HepG2 (cell line): ENCODE data around the gene GJC1. TPM values are rescaled to one million over a fixed set of nuclear protein-coding genes. Genes with fewer than 3 reads are reported as not detected.

ENCODE experiments used
- CC2D1A ChIP-seq: sonication (generic); formaldehyde crosslinking; IDR thresholded peaks from 2 replicates; pipeline ENCODE4 v1.8.1; 2023; ENCODE audit warnings: mild to moderate bottlenecking, missing genetic modification reagents
- CEBPB ChIP-seq: IDR thresholded peaks from 2 replicates; pipeline ENCODE4 v1.6.1; 2011; ENCODE audit warnings: low read depth, low read length, improper control_type of control experiment, borderline replicate concordance
- CENPX ChIP-seq: sonication (generic); formaldehyde crosslinking; IDR thresholded peaks from 2 replicates; pipeline ENCODE4 v1.9.0; 2021; ENCODE audit warnings: mild to moderate bottlenecking, missing genetic modification reagents, moderate library complexity
- EEA1 ChIP-seq: sonication (generic); formaldehyde crosslinking; IDR thresholded peaks from 2 replicates; pipeline ENCODE4 v1.5.1; 2020; ENCODE audit warnings: mild to moderate bottlenecking, missing genetic modification reagents, borderline replicate concordance
- ETV5 ChIP-seq: IDR thresholded peaks from 2 replicates; pipeline ENCODE4 v1.6.1; 2018; ENCODE audit warnings: missing biosample characterization, missing genetic modification reagents, inconsistent platforms, borderline replicate concordance
- EZH2 ChIP-seq: conservative IDR thresholded peaks from 2 replicates; pipeline ENCODE4 v1.6.1; 2012; ENCODE audit warnings: mild to moderate bottlenecking, low read depth, low read length, moderate library complexity
- GATAD2A ChIP-seq: IDR thresholded peaks from 2 replicates; pipeline ENCODE4 v1.6.1; 2016
- IRX3 ChIP-seq: sonication (generic); formaldehyde crosslinking; IDR thresholded peaks from 2 replicates; pipeline ENCODE4 v1.8.1; 2023; ENCODE audit warnings: mild to moderate bottlenecking, low read depth, missing genetic modification reagents, borderline replicate concordance
- KDM4B ChIP-seq: sonication (generic); formaldehyde crosslinking; IDR thresholded peaks from 2 replicates; pipeline ENCODE4 v1.4.0; 2020; ENCODE audit warnings: missing genetic modification reagents
- KDM5A ChIP-seq: fragments of 200-600 bp; sonication (generic); IDR thresholded peaks from 2 replicates; pipeline ENCODE4 v1.7.0; 2018; ENCODE audit warnings: antibody characterized with exemption, mild to moderate bottlenecking, low read length, borderline replicate concordance
- MAX ChIP-seq: IDR thresholded peaks from 2 replicates; pipeline ENCODE4 v1.6.1; 2012; ENCODE audit warnings: inconsistent platforms
- MTF1 ChIP-seq: sonication (generic); formaldehyde crosslinking; IDR thresholded peaks from 2 replicates; pipeline ENCODE4 v1.5.0; 2020; ENCODE audit warnings: missing genetic modification reagents
- TBX3 ChIP-seq: fragments of 450-650 bp; IDR thresholded peaks from 2 replicates; pipeline ENCODE4 v1.6.1; 2017; ENCODE audit warnings: antibody characterized with exemption, mild to moderate bottlenecking, inconsistent platforms, borderline replicate concordance
- TEF ChIP-seq: sonication (generic); formaldehyde crosslinking; IDR thresholded peaks from 2 replicates; pipeline ENCODE4 v1.5.0; 2020; ENCODE audit warnings: missing genetic modification reagents
- TERF1 ChIP-seq: sonication (generic); formaldehyde crosslinking; IDR thresholded peaks from 2 replicates; pipeline ENCODE4 v1.8.0; 2022; ENCODE audit warnings: mild to moderate bottlenecking, missing genetic modification reagents, moderate library complexity
- ZBTB7A ChIP-seq: sonication (generic); formaldehyde crosslinking; IDR thresholded peaks from 2 replicates; pipeline ENCODE4 v1.8.0; 2022; ENCODE audit warnings: mild to moderate bottlenecking, missing genetic modification reagents
- ZFX ChIP-seq: sonication (generic); formaldehyde crosslinking; IDR thresholded peaks from 2 replicates; pipeline ENCODE4 v1.4.0; 2020; ENCODE audit warnings: mild to moderate bottlenecking, low read depth, missing genetic modification reagents, moderate library complexity
- ZFYVE20 ChIP-seq: sonication (generic); formaldehyde crosslinking; IDR thresholded peaks from 2 replicates; pipeline ENCODE4 v1.8.0; 2023; ENCODE audit warnings: low read depth, mild to moderate bottlenecking, moderate library complexity, missing genetic modification reagents, borderline replicate concordance
- ZNF30 ChIP-seq: sonication (generic); formaldehyde crosslinking; IDR thresholded peaks from 2 replicates; pipeline ENCODE4 v1.5.0; 2020; ENCODE audit warnings: mild to moderate bottlenecking, missing genetic modification reagents
- ZNF33A ChIP-seq: sonication (generic); formaldehyde crosslinking; IDR thresholded peaks from 2 replicates; pipeline ENCODE4 v1.5.1; 2020; ENCODE audit warnings: missing genetic modification reagents, mild to moderate bottlenecking, moderate library complexity, borderline replicate concordance
- ZNF512 ChIP-seq: sonication (generic); formaldehyde crosslinking; IDR thresholded peaks from 2 replicates; pipeline ENCODE4 v1.4.0; 2020; ENCODE audit warnings: mild to moderate bottlenecking, missing genetic modification reagents
- ZNF530 ChIP-seq: sonication (generic); formaldehyde crosslinking; IDR thresholded peaks from 2 replicates; pipeline ENCODE4 v1.5.0; 2020; ENCODE audit warnings: low read depth, mild to moderate bottlenecking, missing genetic modification reagents
- ZNF577 ChIP-seq: sonication (generic); formaldehyde crosslinking; IDR thresholded peaks from 2 replicates; pipeline ENCODE4 v1.4.0; 2020; ENCODE audit warnings: mild to moderate bottlenecking, low read depth, missing genetic modification reagents, borderline replicate concordance
- ZNF747 ChIP-seq: sonication (generic); formaldehyde crosslinking; IDR thresholded peaks from 2 replicates; pipeline ENCODE4 v1.8.1; 2023; ENCODE audit warnings: missing genetic modification reagents, mild to moderate bottlenecking, borderline replicate concordance
- polyA plus RNA-seq, 8 experiments: library from polyadenylated mRNA; depleted of rRNA in 3 of 8; stranded (reverse) in 7 of 8; unstranded in 1 of 8; fragments of >200 nt; fragmentation: Illumina TruSeq in 4 of 8; extraction: Trizol in 4 of 8; gene quantifications; 2 replicates each; pipeline versions ENCODE4 v1.2.1 to v1.2.3, GENCODE V29; 2011 to 2016; ENCODE audit warnings: low read depth in 4 of 8, missing spikeins in 1 of 8, mixed read lengths in 1 of 8; ENCODE audit not compliant: insufficient read depth in 1 of 8
- total RNA-seq, 5 experiments: library from RNA; depleted of rRNA; stranded (reverse); fragments of >200 nt; fragmentation: Illumina TruSeq; extraction: Trizol; gene quantifications; 2 replicates each; pipeline ENCODE4 v1.2.3, GENCODE V29; 2016; ENCODE audit warnings: low read depth in 1 of 5

Gene GJC1
- total and polyA plus RNA-seq, 2 of the 13 experiments (the other 11 are each of a cell fraction or from before 2014, with no cell fraction given) = 1.7 TPM

GRCh38 chr17:44830359-44831288 lies 537 bp upstream of the GJC1 start (continued):
- TF ChIP-seq ZFYVE20 (0 out of 2 replicates have a peak, but pooled peaks have one; percentile 1), TBX3 (no peak), ZNF512 (CRISPR knock-in tag) (no peak), EEA1 (0 out of 2 replicates have a peak, but pooled peaks have one; percentile 11), ZNF577 (CRISPR knock-in tag) (no peak), KDM4B (CRISPR knock-in tag) (no peak), CEBPB (no peak), ZNF30 (CRISPR knock-in tag) (no peak), TERF1 (no peak), KDM5A (no peak), ZNF747 (CRISPR knock-in tag) (no peak), GATAD2A (CRISPR knock-in tag) (0 out of 2 replicates have a peak, but pooled peaks have one; percentile 22), IRX3 (CRISPR knock-in tag) (no peak), CC2D1A (CRISPR knock-in tag) (no peak), MAX (peak; percentile 70; the same call in 1 of the 2 replicates), EZH2 (peak; percentile 97), TEF (CRISPR knock-in tag) (no peak), MTF1 (CRISPR knock-in tag) (no peak), ZBTB7A (CRISPR knock-in tag) (no peak; the same call in 1 of the 2 replicates), CENPX (CRISPR knock-in tag) (no peak), ZFX (no peak), ZNF33A (CRISPR knock-in tag) (no peak), ZNF530 (no peak), ETV5 (CRISPR knock-in tag) (no peak)
